SK-N-SH treated with all-trans-retinoic acid at 6 μM for 48 hours (cell line): ENCODE results near the gene PRRG3.

Source experiments
- ATAC-seq: fragments of 200-7000 bp; cut with Tn5 transposase; 3 replicates; pipeline ENCODE4 v1.9.1; 2020; ENCODE audit warnings: mild to moderate bottlenecking, moderate library complexity
- CREB5 ChIP-seq: fragments of 250-450 bp; sonication (Bioruptor Pico); IDR thresholded peaks from 2 replicates; pipeline ENCODE4 v1.5.1; 2020; ENCODE audit warnings: low read depth, mild to moderate bottlenecking, moderate library complexity
- CSDC2 ChIP-seq: fragments of 250-450 bp; sonication (Bioruptor Pico); IDR thresholded peaks from 2 replicates; pipeline ENCODE4 v1.5.0; 2020; ENCODE audit warnings: mild to moderate bottlenecking, moderate library complexity
- ESRRG ChIP-seq: fragments of 250-450 bp; sonication (Bioruptor Pico); IDR thresholded peaks from 2 replicates; pipeline ENCODE4 v1.6.1; 2021; ENCODE audit warnings: mild to moderate bottlenecking
- GLIS3 ChIP-seq: fragments of 250-450 bp; sonication (Bioruptor Pico); IDR thresholded peaks from 2 replicates; pipeline ENCODE4 v1.5.0; 2020; ENCODE audit warnings: mild to moderate bottlenecking, moderate library complexity
- ISL1 ChIP-seq: fragments of 250-450 bp; sonication (Bioruptor Pico); IDR thresholded peaks from 2 replicates; pipeline ENCODE4 v2.1.2; 2022; ENCODE audit warnings: mild to moderate bottlenecking, moderate library complexity
- OSR1 ChIP-seq: fragments of 250-450 bp; sonication (Bioruptor Pico); IDR thresholded peaks from 2 replicates; pipeline ENCODE4 v1.8.0; 2022; ENCODE audit warnings: moderate library complexity, mild to moderate bottlenecking, inconsistent platforms
- PATZ1 ChIP-seq: fragments of 250-450 bp; sonication (Bioruptor Pico); IDR thresholded peaks from 2 replicates; pipeline ENCODE4 v1.8.0; 2020; ENCODE audit warnings: mild to moderate bottlenecking, moderate library complexity, borderline replicate concordance
- POU6F1 ChIP-seq: fragments of 250-450 bp; sonication (Bioruptor Pico); IDR thresholded peaks from 2 replicates; pipeline ENCODE4 v1.8.0; 2021; ENCODE audit warnings: low read depth, mild to moderate bottlenecking, moderate library complexity, borderline replicate concordance
- PPARA ChIP-seq: fragments of 250-450 bp; sonication (Bioruptor Pico); IDR thresholded peaks from 2 replicates; pipeline ENCODE4 v1.5.0; 2020; ENCODE audit warnings: mild to moderate bottlenecking, borderline replicate concordance
- RARB ChIP-seq: fragments of 250-450 bp; sonication (Bioruptor Pico); IDR thresholded peaks from 2 replicates; pipeline ENCODE4 v1.8.0; 2021; ENCODE audit warnings: mild to moderate bottlenecking, moderate library complexity
- SNAI2 ChIP-seq: fragments of 250-450 bp; sonication (Bioruptor Pico); IDR thresholded peaks from 2 replicates; pipeline ENCODE4 v1.5.0; 2020; ENCODE audit warnings: mild to moderate bottlenecking, moderate library complexity
- TOX ChIP-seq: fragments of 250-450 bp; sonication (Bioruptor Pico); IDR thresholded peaks from 2 replicates; pipeline ENCODE4 v1.8.0; 2021; ENCODE audit warnings: mild to moderate bottlenecking, moderate library complexity, borderline replicate concordance
- ZFP3 ChIP-seq: fragments of 250-450 bp; sonication (Bioruptor Pico); IDR thresholded peaks from 2 replicates; pipeline ENCODE4 v1.5.0; 2020; ENCODE audit warnings: mild to moderate bottlenecking, moderate library complexity
- ZFP30 ChIP-seq: fragments of 450-650 bp; formaldehyde crosslinking; IDR thresholded peaks from 2 replicates; pipeline ENCODE4 v1.5.0; 2022; ENCODE audit warnings: mild to moderate bottlenecking, moderate library complexity
- ZNF565 ChIP-seq: fragments of 450-650 bp; formaldehyde crosslinking; conservative IDR thresholded peaks from 2 replicates; pipeline ENCODE4 v1.5.0; 2020; ENCODE audit warnings: low read depth, mild to moderate bottlenecking, moderate library complexity
- ZNF70 ChIP-seq: fragments of 450-650 bp; formaldehyde crosslinking; IDR thresholded peaks from 2 replicates; pipeline ENCODE4 v1.5.0; 2020; ENCODE audit warnings: mild to moderate bottlenecking, moderate library complexity
- ZNF8 ChIP-seq: fragments of 450-650 bp; formaldehyde crosslinking; IDR thresholded peaks from 2 replicates; pipeline ENCODE4 v1.5.0; 2020; ENCODE audit warnings: mild to moderate bottlenecking, moderate library complexity
- TF ChIP-seq, protein P1 (sequence below): fragments of 250-450 bp; sonication (Bioruptor Pico); IDR thresholded peaks from 2 replicates; pipeline ENCODE4 v1.5.0; 2020; ENCODE audit warnings: mild to moderate bottlenecking, moderate library complexity
- TF ChIP-seq, protein P2 (sequence below): fragments of 250-450 bp; sonication (Bioruptor Pico); IDR thresholded peaks from 2 replicates; pipeline ENCODE4 v1.5.1; 2021; ENCODE audit warnings: mild to moderate bottlenecking, moderate library complexity

PRRG3 gene

GRCh38 chrX:151680805-151681204 lies 14.5 kb upstream of the PRRG3 start (continued):
- TF ChIP-seq, protein P1, sequence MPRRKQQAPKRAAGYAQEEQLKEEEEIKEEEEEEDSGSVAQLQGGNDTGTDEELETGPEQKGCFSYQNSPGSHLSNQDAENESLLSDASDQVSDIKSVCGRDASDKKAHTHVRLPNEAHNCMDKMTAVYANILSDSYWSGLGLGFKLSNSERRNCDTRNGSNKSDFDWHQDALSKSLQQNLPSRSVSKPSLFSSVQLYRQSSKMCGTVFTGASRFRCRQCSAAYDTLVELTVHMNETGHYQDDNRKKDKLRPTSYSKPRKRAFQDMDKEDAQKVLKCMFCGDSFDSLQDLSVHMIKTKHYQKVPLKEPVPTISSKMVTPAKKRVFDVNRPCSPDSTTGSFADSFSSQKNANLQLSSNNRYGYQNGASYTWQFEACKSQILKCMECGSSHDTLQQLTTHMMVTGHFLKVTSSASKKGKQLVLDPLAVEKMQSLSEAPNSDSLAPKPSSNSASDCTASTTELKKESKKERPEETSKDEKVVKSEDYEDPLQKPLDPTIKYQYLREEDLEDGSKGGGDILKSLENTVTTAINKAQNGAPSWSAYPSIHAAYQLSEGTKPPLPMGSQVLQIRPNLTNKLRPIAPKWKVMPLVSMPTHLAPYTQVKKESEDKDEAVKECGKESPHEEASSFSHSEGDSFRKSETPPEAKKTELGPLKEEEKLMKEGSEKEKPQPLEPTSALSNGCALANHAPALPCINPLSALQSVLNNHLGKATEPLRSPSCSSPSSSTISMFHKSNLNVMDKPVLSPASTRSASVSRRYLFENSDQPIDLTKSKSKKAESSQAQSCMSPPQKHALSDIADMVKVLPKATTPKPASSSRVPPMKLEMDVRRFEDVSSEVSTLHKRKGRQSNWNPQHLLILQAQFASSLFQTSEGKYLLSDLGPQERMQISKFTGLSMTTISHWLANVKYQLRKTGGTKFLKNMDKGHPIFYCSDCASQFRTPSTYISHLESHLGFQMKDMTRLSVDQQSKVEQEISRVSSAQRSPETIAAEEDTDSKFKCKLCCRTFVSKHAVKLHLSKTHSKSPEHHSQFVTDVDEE (CRISPR knock-in tag) = no peak
- TF ChIP-seq ZFP3 (no peak), ZNF565 (CRISPR knock-in tag) (no peak), RARB (CRISPR knock-in tag) (no peak), PPARA (CRISPR knock-in tag) (no peak), CREB5 (CRISPR knock-in tag) (no peak), ZNF8 (no peak)

- ATAC-seq = no peak
- TF ChIP-seq ISL1 (CRISPR knock-in tag) (no peak), ZNF565 (CRISPR knock-in tag) (no peak), ZNF70 (CRISPR knock-in tag) (no peak), ZNF8 (no peak), TOX (CRISPR knock-in tag) (no peak), RARB (CRISPR knock-in tag) (no peak), PPARA (CRISPR knock-in tag) (no peak), OSR1 (CRISPR knock-in tag) (no peak), SNAI2 (CRISPR knock-in tag) (no peak), CSDC2 (no peak), GLIS3 (no peak), PATZ1 (CRISPR knock-in tag) (no peak), POU6F1 (CRISPR knock-in tag) (no peak)
- TF ChIP-seq, protein P2, sequence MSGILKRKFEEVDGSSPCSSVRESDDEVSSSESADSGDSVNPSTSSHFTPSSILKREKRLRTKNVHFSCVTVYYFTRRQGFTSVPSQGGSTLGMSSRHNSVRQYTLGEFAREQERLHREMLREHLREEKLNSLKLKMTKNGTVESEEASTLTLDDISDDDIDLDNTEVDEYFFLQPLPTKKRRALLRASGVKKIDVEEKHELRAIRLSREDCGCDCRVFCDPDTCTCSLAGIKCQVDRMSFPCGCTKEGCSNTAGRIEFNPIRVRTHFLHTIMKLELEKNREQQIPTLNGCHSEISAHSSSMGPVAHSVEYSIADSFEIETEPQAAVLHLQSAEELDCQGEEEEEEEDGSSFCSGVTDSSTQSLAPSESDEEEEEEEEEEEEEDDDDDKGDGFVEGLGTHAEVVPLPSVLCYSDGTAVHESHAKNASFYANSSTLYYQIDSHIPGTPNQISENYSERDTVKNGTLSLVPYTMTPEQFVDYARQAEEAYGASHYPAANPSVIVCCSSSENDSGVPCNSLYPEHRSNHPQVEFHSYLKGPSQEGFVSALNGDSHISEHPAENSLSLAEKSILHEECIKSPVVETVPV (CRISPR knock-in tag) = no peak
- TF ChIP-seq, protein P1 (CRISPR knock-in tag) = no peak
Measured at GRCh38 chrX:151687635-151688034, 7.6 kb upstream of the PRRG3 start.

GRCh38 chrX:151688695-151689094 lies 6.6 kb upstream of the PRRG3 start:
- TF ChIP-seq GLIS3 (no peak), ZNF8 (no peak), ZFP3 (no peak), PPARA (CRISPR knock-in tag) (no peak), ESRRG (no peak), ZFP30 (CRISPR knock-in tag) (no peak)
- no peak for ATAC-seq
